OCI-LY3 (cell line): ENCODE measurements around the gene PATL1.
"Not testable (repeated sequence)": the region's sequence is repeated elsewhere in the genome, so short reads cannot be mapped to it uniquely, and the experiment has no call there.

ENCODE experiments used
- EZH2phosphoT487 ChIP-seq: fragments of 200-600 bp; shearing (Covaris generic); IDR thresholded peaks from 2 replicates; pipeline ENCODE4 v1.6.1; 2018; ENCODE audit warnings: antibody characterized with exemption, mixed run types, low read depth
- TF ChIP-seq, protein P1 (sequence below): fragments of 200-600, 300-600 bp; sonication (generic); IDR thresholded peaks from 2 replicates; pipeline ENCODE4 v1.5.1; 2014; ENCODE audit warnings: antibody characterized with exemption, low read length, low read depth

DNA sequence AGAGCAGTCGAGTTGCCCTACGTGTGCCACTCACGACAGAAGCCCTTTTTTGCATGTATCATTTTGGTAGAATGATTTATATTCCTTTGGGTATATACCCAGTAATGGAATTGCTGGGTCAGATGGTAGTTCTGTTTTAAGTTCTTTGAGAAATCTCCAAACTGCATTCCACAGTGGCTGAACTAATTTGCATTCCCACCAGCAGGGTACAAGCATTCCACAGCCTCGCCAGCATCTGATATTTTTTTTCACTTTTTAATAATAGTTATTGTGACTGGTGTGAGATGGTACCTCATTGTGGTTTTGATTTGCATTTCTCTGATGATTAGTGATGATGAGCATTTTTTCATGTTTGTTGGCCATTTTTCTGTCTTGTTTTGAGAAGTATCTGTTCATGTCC is 41.9 kb downstream of the PATL1 start:
- TF ChIP-seq, protein P1, sequence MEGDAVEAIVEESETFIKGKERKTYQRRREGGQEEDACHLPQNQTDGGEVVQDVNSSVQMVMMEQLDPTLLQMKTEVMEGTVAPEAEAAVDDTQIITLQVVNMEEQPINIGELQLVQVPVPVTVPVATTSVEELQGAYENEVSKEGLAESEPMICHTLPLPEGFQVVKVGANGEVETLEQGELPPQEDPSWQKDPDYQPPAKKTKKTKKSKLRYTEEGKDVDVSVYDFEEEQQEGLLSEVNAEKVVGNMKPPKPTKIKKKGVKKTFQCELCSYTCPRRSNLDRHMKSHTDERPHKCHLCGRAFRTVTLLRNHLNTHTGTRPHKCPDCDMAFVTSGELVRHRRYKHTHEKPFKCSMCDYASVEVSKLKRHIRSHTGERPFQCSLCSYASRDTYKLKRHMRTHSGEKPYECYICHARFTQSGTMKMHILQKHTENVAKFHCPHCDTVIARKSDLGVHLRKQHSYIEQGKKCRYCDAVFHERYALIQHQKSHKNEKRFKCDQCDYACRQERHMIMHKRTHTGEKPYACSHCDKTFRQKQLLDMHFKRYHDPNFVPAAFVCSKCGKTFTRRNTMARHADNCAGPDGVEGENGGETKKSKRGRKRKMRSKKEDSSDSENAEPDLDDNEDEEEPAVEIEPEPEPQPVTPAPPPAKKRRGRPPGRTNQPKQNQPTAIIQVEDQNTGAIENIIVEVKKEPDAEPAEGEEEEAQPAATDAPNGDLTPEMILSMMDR = not testable (repeated sequence)
- not testable (repeated sequence) for TF ChIP-seq EZH2phosphoT487
